H1 (cell line): Measurements from ENCODE around the gene IFITM10. TPM values are rescaled to one million over a fixed set of nuclear protein-coding genes. Genes with fewer than 3 reads are reported as not detected.

Experiments used
- CTCF ChIA-PET: fragments of 300-600 bp; sonication (Branson Sonifier 250); formaldehyde crosslinking; loops from one replicate; lab custom pipeline; 2021; ENCODE audit not compliant: partially characterized antibody; lab: Charles Lee
- POLR2A ChIA-PET: fragments of 300-600 bp; sonication (Branson Sonifier 250); formaldehyde crosslinking; loops from one replicate; lab custom pipeline; 2021; ENCODE audit warnings: inconsistent platforms; ENCODE audit not compliant: partially characterized antibody; lab: Charles Lee
- DNase-seq, 2 experiments: peaks; one replicate each; pipeline versions ENCODE4 v3.0.0 to v3.0.0-alpha.2; 2010 to 2022; ENCODE audit warnings: low spot score in 2 of 2, low read depth in 1 of 2, mixed read lengths in 1 of 2
- FAIRE-seq: peaks from 2 replicates; lab custom pipeline; 2011; peaks lifted over from hg19 to GRCh38; lab: Jason Lieb, UNC
- H2AFZ ChIP-seq: 2 replicates; pipeline ENCODE4 v1.8.1; 2012; ENCODE audit warnings: low read length, inconsistent platforms
- H2AK5ac ChIP-seq: 2 replicates; pipeline ENCODE4 v1.6.1; 2013; ENCODE audit warnings: low read depth, low read length
- H2BK120ac ChIP-seq: replicated peaks from 2 replicates; pipeline ENCODE3; 2013; ENCODE audit warnings: low read depth, low read length, inconsistent platforms
- H2BK12ac ChIP-seq: 2 replicates; pipeline ENCODE4 v1.6.1; 2013; ENCODE audit warnings: low read depth, low read length
- H2BK15ac ChIP-seq: 2 replicates; pipeline ENCODE4 v1.6.1; 2013; ENCODE audit warnings: low read length
- H2BK20ac ChIP-seq: 2 replicates; pipeline ENCODE4 v1.6.1; 2013; ENCODE audit warnings: low read length
- H2BK5ac ChIP-seq: 2 replicates; pipeline ENCODE4 v1.6.1; 2013; ENCODE audit warnings: low read depth, low read length
- H3K14ac ChIP-seq: 2 replicates; pipeline ENCODE4 v1.6.1; 2013; ENCODE audit warnings: inconsistent platforms; ENCODE audit not compliant: insufficient read length
- H3K18ac ChIP-seq: 2 replicates; pipeline ENCODE4 v1.6.1; 2013; ENCODE audit warnings: low read length; ENCODE audit errors: extremely low read depth
- H3K23ac ChIP-seq: 2 replicates; pipeline ENCODE4 v1.6.1; 2013; ENCODE audit warnings: inconsistent platforms; ENCODE audit not compliant: insufficient read length
- H3K23me2 ChIP-seq: 2 replicates; pipeline ENCODE4 v1.6.1; 2013; ENCODE audit warnings: low read depth, low read length
- H3K27ac ChIP-seq: 2 replicates; pipeline ENCODE4 v1.6.1; 2011; ENCODE audit warnings: low read depth, low read length, inconsistent platforms
- H3K27me3 ChIP-seq, 4 experiments: replicated peaks in 1 of 4; 1 replicate in 1 of 4; 2 replicates in 3 of 4; pipeline versions ENCODE4 v1.6.1 to v1.8.1; 2011 to 2013; ENCODE audit warnings: low read length in 3 of 4, mild to moderate bottlenecking in 3 of 4, inconsistent platforms in 2 of 4, mixed read lengths in 2 of 4, moderate library complexity in 1 of 4; ENCODE audit not compliant: control insufficient read depth in 3 of 4, insufficient read depth in 3 of 4; ENCODE audit errors: extremely low read depth in 1 of 4
- H3K36me3 ChIP-seq, 4 experiments: 2 replicates each; pipeline versions ENCODE4 v1.6.1 to v1.8.1; 2011 to 2013; ENCODE audit warnings: mild to moderate bottlenecking in 4 of 4, low read length in 3 of 4, moderate library complexity in 2 of 4, control low read depth in 1 of 4, inconsistent platforms in 1 of 4; ENCODE audit not compliant: insufficient read depth in 4 of 4, control insufficient read depth in 2 of 4
- H3K4ac ChIP-seq: replicated peaks from 2 replicates; pipeline ENCODE3; 2013; ENCODE audit warnings: low read length, low read depth, mixed read lengths, inconsistent platforms; ENCODE audit not compliant: insufficient read length
- H3K4me1 ChIP-seq, 4 experiments: replicated peaks in 1 of 4; 1 replicate in 1 of 4; 2 replicates in 3 of 4; pipeline versions ENCODE4 v1.6.1 to v1.8.1; 2011 to 2013; ENCODE audit warnings: low read length in 3 of 4, inconsistent platforms in 2 of 4, mixed read lengths in 1 of 4; ENCODE audit not compliant: insufficient read depth in 4 of 4, control insufficient read depth in 3 of 4
- H3K4me2 ChIP-seq, 2 experiments: 2 replicates each; pipeline versions ENCODE4 v1.6.1 to v1.8.1; 2011 to 2013; ENCODE audit warnings: low read depth in 2 of 2, low read length in 2 of 2, control low read depth in 1 of 2, inconsistent platforms in 1 of 2, mild to moderate bottlenecking in 1 of 2; ENCODE audit not compliant: insufficient read depth in 1 of 2
- H3K4me3 ChIP-seq, 4 experiments: fragments of 200-600, 300-600 bp in 1 of 4; sonication (generic), shearing (Covaris generic), sonication (Bioruptor Twin) in 1 of 4; 2 replicates each; pipeline versions ENCODE4 v1.5.1 to v1.8.1; 2011 to 2016; ENCODE audit warnings: low read length in 4 of 4, low read depth in 3 of 4, control low read depth in 2 of 4, inconsistent platforms in 2 of 4, mild to moderate bottlenecking in 2 of 4, mixed read lengths in 1 of 4, moderate library complexity in 1 of 4; ENCODE audit not compliant: insufficient read depth in 2 of 4; ENCODE audit errors: extremely low read depth in 1 of 4
- H3K56ac ChIP-seq: replicated peaks from 2 replicates; pipeline ENCODE3; 2013; ENCODE audit warnings: low read depth, mild to moderate bottlenecking, mixed read lengths, low read length, inconsistent platforms; ENCODE audit not compliant: insufficient read length
- H3K79me1 ChIP-seq: 2 replicates; pipeline ENCODE4 v1.6.1; 2013; ENCODE audit warnings: low read depth, low read length, control low read depth
- H3K79me2 ChIP-seq, 2 experiments: 2 replicates each; pipeline versions ENCODE4 v1.6.1 to v1.8.1; 2012 to 2013; ENCODE audit warnings: low read length in 2 of 2, mild to moderate bottlenecking in 2 of 2, inconsistent platforms in 1 of 2; ENCODE audit not compliant: insufficient read depth in 2 of 2, control insufficient read depth in 1 of 2
- H3K9ac ChIP-seq, 4 experiments: replicated peaks in 1 of 4; 1 replicate in 1 of 4; 2 replicates in 3 of 4; pipeline versions ENCODE4 v1.6.1 to v1.8.1; 2011 to 2013; ENCODE audit warnings: low read depth in 3 of 4, low read length in 3 of 4, control low read depth in 2 of 4, mild to moderate bottlenecking in 2 of 4, moderate library complexity in 2 of 4, inconsistent platforms in 1 of 4; ENCODE audit errors: extremely low read depth in 1 of 4
- H3K9me3 ChIP-seq, 2 experiments: 2 replicates each; pipeline versions ENCODE4 v1.6.1 to v1.8.1; 2012 to 2013; ENCODE audit warnings: mild to moderate bottlenecking in 2 of 2, moderate library complexity in 2 of 2, control low read depth in 1 of 2, inconsistent platforms in 1 of 2, low read depth in 1 of 2, low read length in 1 of 2, mixed read lengths in 1 of 2; ENCODE audit not compliant: insufficient read depth in 2 of 2
- H4K20me1 ChIP-seq, 2 experiments: replicated peaks in 1 of 2; 2 replicates each; pipeline versions ENCODE3 to v1.8.1; 2011 to 2013; ENCODE audit warnings: inconsistent platforms in 2 of 2, low read length in 2 of 2, mild to moderate bottlenecking in 1 of 2; ENCODE audit not compliant: insufficient read depth in 2 of 2, control insufficient read depth in 1 of 2
- H4K5ac ChIP-seq: 2 replicates; pipeline ENCODE4 v1.6.1; 2013; ENCODE audit warnings: low read length, low read depth, mixed read lengths, inconsistent platforms; ENCODE audit not compliant: insufficient read length
- H4K8ac ChIP-seq: 2 replicates; pipeline ENCODE4 v1.8.0; 2013; ENCODE audit warnings: mild to moderate bottlenecking, moderate library complexity, low read length, inconsistent platforms; ENCODE audit not compliant: insufficient read depth; ENCODE audit errors: extremely low read depth
- H4K91ac ChIP-seq: replicated peaks from 2 replicates; pipeline ENCODE3; 2013; ENCODE audit warnings: low read length, mixed read lengths, inconsistent platforms; ENCODE audit not compliant: insufficient read length
- POLR2A ChIP-seq, 2 experiments: IDR thresholded peaks; 1 replicate in 1 of 2; 2 replicates in 1 of 2; pipeline ENCODE4 v1.6.1; 2011; ENCODE audit warnings: low read depth in 2 of 2, low read length in 2 of 2, mild to moderate bottlenecking in 2 of 2; ENCODE audit errors: control extremely low read depth in 1 of 2
- RFX5 ChIP-seq: IDR thresholded peaks from 2 replicates; pipeline ENCODE4 v1.6.1; 2011; ENCODE audit warnings: low read depth, low read length, improper control_type of control experiment, borderline replicate concordance
- RNF2 ChIP-seq: fragments of 200-900, 300-1000 bp; sonication (generic); IDR thresholded peaks from 2 replicates; pipeline ENCODE4 v1.7.1; 2016; ENCODE audit warnings: borderline replicate concordance, low read depth, mild to moderate bottlenecking, antibody characterized with exemption, low read length; ENCODE audit not compliant: poor library complexity, severe bottlenecking; ENCODE audit errors: missing control alignments
- SAP30 ChIP-seq: fragments of 300-600 bp; sonication (generic); IDR thresholded peaks from 2 replicates; pipeline ENCODE4 v1.7.1; 2012; ENCODE audit warnings: low read length, moderate library complexity, mild to moderate bottlenecking, inconsistent platforms; ENCODE audit not compliant: insufficient read depth, insufficient replicate concordance
- SP4 ChIP-seq: IDR thresholded peaks from 2 replicates; pipeline ENCODE4 v1.6.1; 2012; ENCODE audit warnings: low read length, inconsistent platforms
- WGBS, 2 experiments: shearing (Covaris generic) in 1 of 2; methylation state at CpG; one replicate each; pipeline versions ENCODE4 v1.1.6 to v1.1.7; 2013 to 2015; ENCODE audit warnings: low lambda C conversion rate in 2 of 2, mixed read lengths in 2 of 2, inconsistent platforms in 1 of 2, low coverage in 1 of 2, missing lambda C conversion rate in 1 of 2; ENCODE audit not compliant: insufficient replicate concordance in 2 of 2, insufficient coverage in 1 of 2, insufficient read length in 1 of 2; ENCODE audit errors: extremely low coverage in 1 of 2, missing lambda C conversion rate in 1 of 2; 5-methylcytosine and 5-hydroxymethylcytosine counted together
- polyA plus RNA-seq, 7 experiments: library from polyadenylated mRNA; depleted of rRNA in 3 of 7; stranded (reverse) in 5 of 7; unstranded in 2 of 7; fragments of >200 nt in 5 of 7; fragments of 200-250 nt in 2 of 7; gene quantifications; 1 replicate in 5 of 7; 2 replicates in 1 of 7; 4 replicates in 1 of 7; pipeline versions ENCODE4 v1.2.1 to v1.2.3, GENCODE V29; 2011 to 2013; ENCODE audit warnings: missing spikeins in 2 of 7, mixed read lengths in 2 of 7
- total RNA-seq: library from RNA; stranded (reverse); fragmentation: NEBNext Ultra II Directional; extraction: Animal tissue kit (Norgen Biotek cat#: 25700); gene quantifications from 2 replicates; pipeline ENCODE4 v1.2.1, GENCODE V29; 2021
- TF ChIP-seq, protein P1 (sequence below): IDR thresholded peaks from 2 replicates; pipeline ENCODE4 v1.6.1; 2012; ENCODE audit warnings: low read length, inconsistent platforms

Gene IFITM10
- total and polyA plus RNA-seq, 2 of the 8 experiments (the other 6 are each of a cell fraction or from before 2014, with no cell fraction given) = 0.08 to 0.22 TPM

- no peak for FAIRE-seq
- H3K4me3 ChIP-seq = no peak overlapping the region
- no peaks in the 10 kb centered on the region for H3K4me1 ChIP-seq
- H2AK5ac ChIP-seq = no peak overlapping the region
- H2BK20ac ChIP-seq = no peak overlapping the region
- H3K18ac ChIP-seq = no peak overlapping the region
- no peaks in the 10 kb centered on the region for H3K36me3 ChIP-seq
- H3K4ac ChIP-seq = no peak overlapping the region
- no peaks in the 10 kb centered on the region for H3K9me3 ChIP-seq
- no peak overlapping the region for H2BK5ac ChIP-seq
- H4K91ac ChIP-seq = no peak overlapping the region
- CTCF ChIA-PET = interaction anchor here (3.0 to 4.4 kb wide), 3 partner anchors 15 to 442 kb away, joined by 13 to 19 read pairs (median 16); no protein-coding TSS in a partner anchor
- H4K5ac ChIP-seq = no peak overlapping the region
- no peak overlapping the region for H3K9ac ChIP-seq
- no peak overlapping the region for H4K8ac ChIP-seq
- 87% methylated on average over 10 of the region's 10 CpGs; no CpG with 5 or more reads in 1 of the 2 experiments for WGBS, 2 experiments
- no peak overlapping the region for H3K14ac ChIP-seq
- H3K23me2 ChIP-seq = no peaks in the 10 kb centered on the region
- no peaks in the 10 kb centered on the region for H3K79me2 ChIP-seq
- no peak overlapping the region for H3K23ac ChIP-seq
- POLR2A ChIA-PET = no interaction called here
- no peak overlapping the region for H3K56ac ChIP-seq
- H2BK12ac ChIP-seq = no peak overlapping the region
- H3K27me3 ChIP-seq = peaks cover 0 to 5% (median 2%) of the 10 kb centered on the region in 4 experiments; a peak in 1 of 7 replicates
- DNase-seq = no peak
- TF ChIP-seq, protein P1, sequence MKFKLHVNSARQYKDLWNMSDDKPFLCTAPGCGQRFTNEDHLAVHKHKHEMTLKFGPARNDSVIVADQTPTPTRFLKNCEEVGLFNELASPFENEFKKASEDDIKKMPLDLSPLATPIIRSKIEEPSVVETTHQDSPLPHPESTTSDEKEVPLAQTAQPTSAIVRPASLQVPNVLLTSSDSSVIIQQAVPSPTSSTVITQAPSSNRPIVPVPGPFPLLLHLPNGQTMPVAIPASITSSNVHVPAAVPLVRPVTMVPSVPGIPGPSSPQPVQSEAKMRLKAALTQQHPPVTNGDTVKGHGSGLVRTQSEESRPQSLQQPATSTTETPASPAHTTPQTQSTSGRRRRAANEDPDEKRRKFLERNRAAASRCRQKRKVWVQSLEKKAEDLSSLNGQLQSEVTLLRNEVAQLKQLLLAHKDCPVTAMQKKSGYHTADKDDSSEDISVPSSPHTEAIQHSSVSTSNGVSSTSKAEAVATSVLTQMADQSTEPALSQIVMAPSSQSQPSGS = no peak
- TF ChIP-seq SP4 (no peak), SAP30 (no peak), RFX5 (no peak), RNF2 (no peak), POLR2A (IDR thresholded peaks at IDR 0.05; ENCODE audit: control extremely low read depth in 1 of 2, low read depth in 2 of 2, low read length in 2 of 2) (no peak)
- no peaks in the 10 kb centered on the region for H4K20me1 ChIP-seq
- H3K27ac ChIP-seq = no peak overlapping the region
- H3K4me2 ChIP-seq = no peak overlapping the region
- no peak overlapping the region for H2BK15ac ChIP-seq
- H2AFZ ChIP-seq = no peak overlapping the region
- no peak overlapping the region for H2BK120ac ChIP-seq
- H3K79me1 ChIP-seq = no peaks in the 10 kb centered on the region
These were observed 41.7 kb downstream of the IFITM10 start for GRCh38 chr11:1708716-1709115.
